GM18858 (cell line): ENCODE data around the gene HEMGN.
"Not testable (repeated sequence)": the region's sequence is repeated elsewhere in the genome, so short reads cannot be mapped to it uniquely, and the experiment has no call there.

Source experiments
- ATAC-seq: cut with Tn5 transposase; IDR thresholded peaks from one replicate; pipeline ENCODE4 v1.9.1; 2021; ENCODE audit not compliant: unreplicated experiment

Gene HEMGN

DNA sequence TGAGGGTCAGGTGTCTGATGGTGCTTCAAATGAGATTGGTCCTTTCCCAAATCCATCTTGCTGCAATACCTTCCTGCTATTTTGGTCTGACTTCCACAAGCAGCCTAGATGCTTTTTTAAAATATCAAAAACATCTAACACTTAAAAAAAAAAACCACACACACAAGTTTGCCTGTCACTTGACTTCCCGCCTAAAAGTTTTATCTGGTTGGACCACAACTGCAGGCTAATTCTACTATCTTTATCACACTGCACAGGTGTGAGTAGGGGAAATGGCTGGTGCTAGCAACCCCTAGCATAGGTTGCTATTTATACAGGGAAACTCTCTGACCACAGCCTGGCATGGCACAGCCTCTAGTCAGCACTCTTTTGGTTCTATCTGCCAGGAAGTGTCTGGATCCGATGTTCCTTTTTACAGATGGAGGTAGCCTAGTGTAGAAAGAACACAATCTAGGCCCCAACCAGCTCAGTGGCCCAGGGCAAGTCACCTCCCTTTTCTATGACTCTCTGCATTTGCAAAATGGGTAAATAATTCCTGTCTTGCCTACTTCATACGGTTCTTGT lies at the start of gene HEMGN:
TSS of gene HEMGN (minus strand) at position 92 of the 564 bp plus-strand sequence. CDS start at position 56, 36 bp downstream.
- no peak for ATAC-seq

GRCh38 chr9:97987487-97987886 lies 49.5 kb upstream of the HEMGN start:
- ATAC-seq: no peak

- ATAC-seq: no peak
Observed at GRCh38 chr9:97985058-97985861, 47.3 kb upstream of the HEMGN start.

GRCh38 chr9:97984188-97985057 lies 46.5 kb upstream of the HEMGN start:
- peak; percentile 24 for ATAC-seq

DNA sequence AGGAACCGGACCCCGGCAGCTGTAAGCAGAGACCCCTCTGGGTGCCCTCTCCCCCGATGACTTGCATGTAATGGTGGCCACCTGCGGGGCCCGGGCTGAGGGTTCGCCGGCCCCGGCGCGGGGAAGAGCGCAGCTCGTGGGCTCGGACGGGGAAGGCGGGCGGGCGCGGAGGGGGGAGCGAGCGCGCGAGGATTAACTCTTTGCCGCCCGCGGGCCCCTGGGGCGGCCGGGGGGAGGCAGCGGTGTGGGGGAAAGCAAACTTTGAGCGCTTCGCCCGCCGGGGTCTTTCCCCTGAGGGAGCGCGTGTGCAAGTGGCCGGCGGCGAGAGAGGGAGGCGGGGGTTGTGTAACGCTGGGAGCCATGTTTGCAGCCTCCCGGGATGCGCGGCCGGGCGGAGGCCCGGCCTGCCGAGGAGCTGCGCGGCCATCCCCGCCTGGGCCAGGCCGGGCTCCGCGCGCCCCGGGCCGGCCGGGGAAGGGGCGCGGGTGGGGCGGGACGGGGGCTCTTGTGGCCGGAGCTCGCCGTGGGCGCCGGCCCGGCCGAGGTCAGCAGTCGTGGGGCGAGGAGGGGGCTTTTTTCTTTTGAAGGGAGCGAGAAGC lies 45.7 kb upstream of the HEMGN start:
- no peak for ATAC-seq

- ATAC-seq: peak; percentile 43
Observed at GRCh38 chr9:97982683-97983588, 45.0 kb upstream of the HEMGN start, which contains the start of gene ANP32B. TSS of gene ANP32B (plus strand) at chr9:97983341. CDS start at chr9:97983556, 215 bp downstream.

GRCh38 chr9:97981846-97982682 lies 44.1 kb upstream of the HEMGN start:
- ATAC-seq: no peak

- ATAC-seq: no peak
Observed at GRCh38 chr9:97980918-97981845, 43.2 kb upstream of the HEMGN start.

GRCh38 chr9:97980479-97980803 lies 42.5 kb upstream of the HEMGN start:
- ATAC-seq: no peak

GRCh38 chr9:97979788-97980478 lies 42.0 kb upstream of the HEMGN start:
- no peak for ATAC-seq

DNA sequence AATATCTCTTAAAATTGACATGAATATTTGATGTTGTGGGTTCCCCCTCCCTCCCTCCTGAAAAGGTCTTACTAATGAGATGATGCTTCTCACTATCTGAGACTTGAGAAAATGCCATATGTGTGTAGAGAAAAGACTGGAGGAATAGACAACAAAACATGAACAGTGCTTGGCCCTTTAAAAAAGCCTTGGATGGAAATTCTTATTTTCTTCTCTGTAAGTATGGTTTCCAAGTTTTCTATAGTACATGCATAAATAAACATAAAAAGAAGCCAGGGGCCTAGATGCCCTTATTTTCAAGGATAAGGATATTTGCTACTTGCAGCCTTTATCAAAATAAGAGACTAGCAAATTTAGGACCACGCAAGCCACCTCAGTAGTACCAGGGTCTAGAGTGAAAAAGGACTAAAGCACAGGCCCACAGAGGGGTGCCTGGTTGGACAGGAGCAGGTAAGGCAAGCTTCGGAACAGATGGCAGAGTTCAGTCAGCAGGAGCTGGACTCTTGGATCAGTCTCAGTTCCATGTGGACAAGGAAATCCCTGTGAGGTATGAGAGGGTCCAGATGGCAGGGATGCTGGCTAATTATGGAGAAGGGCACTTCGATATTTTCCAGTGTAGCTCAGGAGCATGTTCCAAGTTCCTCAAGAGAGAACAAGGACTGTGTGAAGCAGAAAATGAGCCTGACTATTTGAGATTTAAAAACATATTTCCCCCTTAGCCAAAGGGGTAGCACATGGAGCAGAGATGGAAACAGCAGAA lies 40.6 kb upstream of the HEMGN start:
- no peak for ATAC-seq

DNA sequence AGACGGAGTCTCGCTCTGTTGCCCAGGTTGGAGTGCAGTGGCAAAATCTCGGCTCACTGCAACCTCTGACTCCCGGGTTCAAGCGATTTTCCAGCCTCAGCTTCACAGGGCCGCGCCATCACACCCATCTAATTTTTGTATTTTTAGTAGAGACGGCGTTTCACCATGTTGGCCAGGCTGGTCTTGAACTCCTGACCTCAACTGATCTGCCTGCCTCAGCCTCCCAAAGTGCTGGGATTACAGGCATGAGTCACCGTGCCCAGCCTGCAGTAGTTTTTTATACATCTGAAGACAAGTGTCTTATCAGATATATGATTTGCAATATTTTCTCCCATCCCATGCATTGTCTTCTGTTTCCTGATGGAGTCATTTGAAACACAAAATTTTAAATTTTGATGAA lies 38.7 kb upstream of the HEMGN start:
- ATAC-seq: not testable (repeated sequence)

- no peak for ATAC-seq
Observed at GRCh38 chr9:97975376-97975775, 37.4 kb upstream of the HEMGN start.

DNA sequence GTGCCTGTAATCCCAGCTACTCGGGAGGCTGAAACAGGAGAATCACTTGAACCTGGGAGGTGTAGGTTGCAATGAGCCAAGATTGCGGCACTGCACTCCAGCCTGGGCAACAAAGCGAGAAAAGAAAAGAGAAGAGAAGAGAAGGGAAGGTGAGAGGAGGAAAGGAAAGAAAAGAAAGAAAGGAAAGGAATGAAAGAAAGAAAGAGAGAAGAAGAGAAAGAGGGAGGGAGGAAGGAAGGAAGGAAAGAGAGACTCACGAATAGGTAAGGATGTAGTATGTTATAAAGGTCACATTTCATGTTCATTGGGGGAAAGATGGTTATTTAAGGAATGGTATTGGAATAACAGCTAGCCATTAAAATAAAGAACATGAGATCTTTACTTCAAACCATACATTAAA lies 34.8 kb upstream of the HEMGN start:
- no peak for ATAC-seq

DNA sequence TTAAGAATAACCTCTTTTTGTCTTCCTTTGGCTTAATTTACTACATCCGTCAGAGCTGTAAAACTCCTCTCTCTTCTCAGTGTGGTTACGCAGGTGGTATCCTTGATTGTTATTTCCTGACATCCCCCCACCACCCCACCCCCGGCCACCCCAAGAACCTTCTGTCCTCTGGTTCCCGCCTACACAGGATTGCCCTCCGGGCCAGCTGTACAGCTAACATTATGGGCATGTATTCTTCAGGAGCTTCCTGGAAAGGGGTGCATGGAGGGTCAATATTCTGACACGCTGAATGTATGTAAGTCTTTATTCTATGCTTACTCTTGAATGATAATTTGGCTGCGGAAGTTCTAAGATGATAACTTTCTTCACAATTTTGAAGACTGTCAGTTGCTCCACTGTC lies 32.2 kb upstream of the HEMGN start:
- no peak for ATAC-seq

DNA sequence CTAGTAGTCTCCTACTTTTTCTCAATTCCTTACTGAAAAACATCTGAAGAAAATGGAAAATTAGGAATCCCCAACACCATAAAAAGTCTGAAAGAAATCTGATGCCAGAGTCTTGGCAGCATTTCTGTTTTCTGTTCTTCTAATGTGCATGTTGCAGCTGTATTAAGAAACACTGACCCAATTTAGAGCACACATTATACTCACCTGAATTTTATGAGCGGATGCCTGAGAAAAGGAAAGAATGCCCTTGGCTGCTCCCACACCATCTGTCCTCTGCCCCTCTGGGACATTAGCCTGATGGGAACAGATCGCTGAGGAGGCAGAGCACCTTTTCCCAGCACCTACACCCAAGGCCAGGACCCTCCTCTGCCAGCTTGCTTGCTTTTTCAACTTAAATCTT lies 31.0 kb upstream of the HEMGN start:
- no peak for ATAC-seq

DNA sequence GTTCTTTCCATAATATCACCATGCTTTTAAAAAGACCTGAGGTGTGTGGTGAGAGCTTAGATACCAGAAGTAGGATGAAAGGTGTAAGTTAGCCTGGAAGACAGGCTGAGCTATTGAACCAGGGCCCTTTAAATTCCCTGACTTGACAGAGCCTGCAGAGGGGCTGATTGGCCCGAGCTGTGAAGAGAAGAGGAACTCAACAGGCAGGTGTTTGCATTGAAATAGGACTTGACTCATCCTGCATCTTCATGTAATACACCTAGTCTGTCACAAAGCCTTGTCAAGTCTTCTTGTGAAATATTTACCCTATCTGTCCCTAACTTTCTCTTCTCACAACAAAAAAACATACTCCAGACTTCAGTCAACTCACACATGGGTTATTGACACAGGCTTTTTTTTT lies 28.5 kb upstream of the HEMGN start:
- no peak for ATAC-seq
